ENCODE data around the gene WBP1L.

GRCh38 chr10:102729029-102730026 is 14.4 kb upstream of the WBP1L start:
- TF ChIP-seq ZNF274 (IDR thresholded peaks at IDR 0.05; ENCODE audit: low read depth, low read length): no peak
- no peak for TF ChIP-seq SUZ12 (IDR thresholded peaks at IDR 0.05; ENCODE audit: extremely low read depth, insufficient read depth, insufficient read length)
- no peak for TF ChIP-seq YY1 (IDR thresholded peaks at IDR 0.05; ENCODE audit: insufficient read depth, insufficient read length)

Measured in NT2/D1 (cell line).